Upper lobe of left lung (tissue), 4 donors: ENCODE data around the gene PKNOX2.

ENCODE experiments used
- EP300 ChIP-seq, 4 donors: sonication (generic); formaldehyde crosslinking; IDR thresholded peaks; one replicate each; pipeline ENCODE4 v1.5.1; 2017; ENCODE audit warnings: antibody characterized with exemption in 4 of 4, control low read depth in 2 of 4
- TF ChIP-seq, protein P1 (sequence below), 6 experiments: fragments of 450-650 bp in 4 of 6; fragments of 200-600 bp in 2 of 6; sonication (generic) in 2 of 6; IDR thresholded peaks; one replicate each; pipeline ENCODE4 v1.5.1; 2016 to 2019; ENCODE audit warnings: antibody characterized with exemption in 6 of 6

DNA sequence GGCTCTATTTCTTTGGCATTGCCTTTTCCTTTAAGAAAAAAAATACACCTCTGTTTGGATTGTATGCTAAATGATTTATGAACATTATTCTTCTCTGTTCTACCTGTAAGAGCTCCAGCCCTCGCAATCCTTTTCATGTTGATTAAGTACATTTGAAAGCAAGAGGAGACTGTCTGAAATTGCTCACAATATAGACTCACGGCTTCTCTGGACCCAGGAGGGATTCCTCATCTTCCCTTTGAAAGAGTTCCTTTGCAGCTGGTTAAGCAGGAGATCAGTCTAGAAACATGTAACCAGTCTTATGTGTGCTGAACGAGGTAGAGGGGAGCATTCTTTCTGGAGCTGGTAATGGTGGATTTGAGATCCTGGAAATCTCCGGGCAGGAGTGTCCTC is 47.4 kb downstream of the PKNOX2 start:
- TF ChIP-seq, protein P1, sequence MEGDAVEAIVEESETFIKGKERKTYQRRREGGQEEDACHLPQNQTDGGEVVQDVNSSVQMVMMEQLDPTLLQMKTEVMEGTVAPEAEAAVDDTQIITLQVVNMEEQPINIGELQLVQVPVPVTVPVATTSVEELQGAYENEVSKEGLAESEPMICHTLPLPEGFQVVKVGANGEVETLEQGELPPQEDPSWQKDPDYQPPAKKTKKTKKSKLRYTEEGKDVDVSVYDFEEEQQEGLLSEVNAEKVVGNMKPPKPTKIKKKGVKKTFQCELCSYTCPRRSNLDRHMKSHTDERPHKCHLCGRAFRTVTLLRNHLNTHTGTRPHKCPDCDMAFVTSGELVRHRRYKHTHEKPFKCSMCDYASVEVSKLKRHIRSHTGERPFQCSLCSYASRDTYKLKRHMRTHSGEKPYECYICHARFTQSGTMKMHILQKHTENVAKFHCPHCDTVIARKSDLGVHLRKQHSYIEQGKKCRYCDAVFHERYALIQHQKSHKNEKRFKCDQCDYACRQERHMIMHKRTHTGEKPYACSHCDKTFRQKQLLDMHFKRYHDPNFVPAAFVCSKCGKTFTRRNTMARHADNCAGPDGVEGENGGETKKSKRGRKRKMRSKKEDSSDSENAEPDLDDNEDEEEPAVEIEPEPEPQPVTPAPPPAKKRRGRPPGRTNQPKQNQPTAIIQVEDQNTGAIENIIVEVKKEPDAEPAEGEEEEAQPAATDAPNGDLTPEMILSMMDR (IDR thresholded peaks at IDR 0.05) = no peak
- no peak for TF ChIP-seq EP300 (IDR thresholded peaks at IDR 0.05)
